ENCODE results near the gene C11orf24. TPM values are rescaled to one million over a fixed set of nuclear protein-coding genes. Genes with fewer than 3 reads are reported as not detected.
A peak's percentile ranks its signal among the peaks of the same experiment; 100 is the strongest.
"Not testable (repeated sequence)": the region's sequence is repeated elsewhere in the genome, so short reads cannot be mapped to it uniquely, and the experiment has no call there.

C11orf24 gene
- polyA plus RNA-seq, 2 of the 4 experiments (the other 2 are of a cell fraction): 29.4 to 43.8 TPM

- no peak for TF ChIP-seq ZSCAN20 (CRISPR knock-in tag; IDR thresholded peaks at IDR 0.05)
- TF ChIP-seq HOXB13 (CRISPR knock-in tag; IDR thresholded peaks at IDR 0.05; ENCODE audit: low read depth): no peak
- no peak for TF ChIP-seq MAZ (IDR thresholded peaks at IDR 0.05; ENCODE audit: borderline replicate concordance, low read depth, low read length)
- TF ChIP-seq NR3C1 (IDR thresholded peaks at IDR 0.05): no peak
- no peak for TF ChIP-seq NPAS2 (CRISPR knock-in tag; IDR thresholded peaks at IDR 0.05; ENCODE audit: borderline replicate concordance)
- TF ChIP-seq POLR2A (IDR thresholded peaks at IDR 0.05; ENCODE audit: low read length): no peak
- TF ChIP-seq HOXA7 (CRISPR knock-in tag; IDR thresholded peaks at IDR 0.05): no peak
- TF ChIP-seq ZNF302 (CRISPR knock-in tag; IDR thresholded peaks at IDR 0.05): no peak
- no peak for TF ChIP-seq SMC3 (IDR thresholded peaks at IDR 0.05)
- TF ChIP-seq, protein P1, sequence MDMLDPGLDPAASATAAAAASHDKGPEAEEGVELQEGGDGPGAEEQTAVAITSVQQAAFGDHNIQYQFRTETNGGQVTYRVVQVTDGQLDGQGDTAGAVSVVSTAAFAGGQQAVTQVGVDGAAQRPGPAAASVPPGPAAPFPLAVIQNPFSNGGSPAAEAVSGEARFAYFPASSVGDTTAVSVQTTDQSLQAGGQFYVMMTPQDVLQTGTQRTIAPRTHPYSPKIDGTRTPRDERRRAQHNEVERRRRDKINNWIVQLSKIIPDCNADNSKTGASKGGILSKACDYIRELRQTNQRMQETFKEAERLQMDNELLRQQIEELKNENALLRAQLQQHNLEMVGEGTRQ (IDR thresholded peaks at IDR 0.05): no peak
- no peak for TF ChIP-seq GATA3 (IDR thresholded peaks at IDR 0.05; ENCODE audit: borderline replicate concordance)
- TF ChIP-seq RCOR1 (IDR thresholded peaks at IDR 0.05; ENCODE audit: low read depth, low read length): no peak
- TF ChIP-seq NFE2L2 (conservative IDR thresholded peaks at IDR 0.05; ENCODE audit: low read length): no peak
- no peak for TF ChIP-seq MYC (IDR thresholded peaks at IDR 0.05; ENCODE audit: borderline replicate concordance, low read length)
- no peak for TF ChIP-seq MAFK (IDR thresholded peaks at IDR 0.05; ENCODE audit: partially characterized antibody)
- no peak for TF ChIP-seq SREBF2 (IDR thresholded peaks at IDR 0.05)
- TF ChIP-seq, protein P2, sequence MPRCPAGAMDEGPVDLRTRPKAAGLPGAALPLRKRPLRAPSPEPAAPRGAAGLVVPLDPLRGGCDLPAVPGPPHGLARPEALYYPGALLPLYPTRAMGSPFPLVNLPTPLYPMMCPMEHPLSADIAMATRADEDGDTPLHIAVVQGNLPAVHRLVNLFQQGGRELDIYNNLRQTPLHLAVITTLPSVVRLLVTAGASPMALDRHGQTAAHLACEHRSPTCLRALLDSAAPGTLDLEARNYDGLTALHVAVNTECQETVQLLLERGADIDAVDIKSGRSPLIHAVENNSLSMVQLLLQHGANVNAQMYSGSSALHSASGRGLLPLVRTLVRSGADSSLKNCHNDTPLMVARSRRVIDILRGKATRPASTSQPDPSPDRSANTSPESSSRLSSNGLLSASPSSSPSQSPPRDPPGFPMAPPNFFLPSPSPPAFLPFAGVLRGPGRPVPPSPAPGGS (IDR thresholded peaks at IDR 0.05): no peak
- H3K4me1 ChIP-seq: peaks cover 29% of the 10 kb centered on the region
- FAIRE-seq: no peak
- ATAC-seq: no peak
- POLR2A ChIA-PET: no interaction called here
- H3K4me2 ChIP-seq: no peak overlapping the region
- peak overlapping the region; percentile 64 to 74 for H3K27ac ChIP-seq
- peaks cover 8% of the 10 kb centered on the region; the same call in 2 of the 3 replicates for H3K9me3 ChIP-seq
- CTCF ChIA-PET: interaction anchor here (1.0 to 1.6 kb wide), 3 partner anchors 12 to 49 kb away, joined by 3 to 7 read pairs (median 3); no protein-coding TSS in a partner anchor
- 98% methylated on average over 5 of the region's 5 CpGs for WGBS (ENCODE audit: missing lambda C conversion rate)
- no peak for DNase-seq (ENCODE audit: low read depth in 1 of 2, low spot score in 1 of 2)
- H3K4me3 ChIP-seq: no peak overlapping the region
These were observed 30.5 kb upstream of the C11orf24 start for GRCh38 chr11:68302256-68302655.

GRCh38 chr11:68300076-68300830 is 28.5 kb upstream of the C11orf24 start:
- H3K4me2 ChIP-seq: no peak overlapping the region
- ATAC-seq (no peak), DNase-seq (ENCODE audit: low read depth in 1 of 2, low spot score in 1 of 2) (no peak), FAIRE-seq (no peak)
- peaks cover 8% of the 10 kb centered on the region; the same call in 2 of the 3 replicates for H3K9me3 ChIP-seq
- H3K4me3 ChIP-seq: no peak overlapping the region
- CTCF ChIA-PET: interaction anchor here (1.3 to 7.0 kb wide), 8 partner anchors 9 to 93 kb away, joined by 3 to 131 read pairs (median 76); partner anchors contain the start of genes C11orf24 and LRP5
- TF ChIP-seq RFX5 (IDR thresholded peaks at IDR 0.05): no peak
- no peak for TF ChIP-seq NFE2L2 (conservative IDR thresholded peaks at IDR 0.05; ENCODE audit: low read length)
- no peak for TF ChIP-seq POLR2A (IDR thresholded peaks at IDR 0.05; ENCODE audit: low read length)
- TF ChIP-seq NPAS2 (CRISPR knock-in tag; IDR thresholded peaks at IDR 0.05; ENCODE audit: borderline replicate concordance): no peak
- no peak for TF ChIP-seq CEBPB (IDR thresholded peaks at IDR 0.05)
- TF ChIP-seq TP53 (CRISPR knock-in tag; IDR thresholded peaks at IDR 0.05): no peak
- POLR2A ChIA-PET: no interaction called here
- WGBS (ENCODE audit: missing lambda C conversion rate): 88% methylated on average over 12 of the region's 12 CpGs
- peaks cover 31% of the 10 kb centered on the region for H3K4me1 ChIP-seq
- H3K27ac ChIP-seq: peak overlapping the region in 1 of 2 experiments; percentile 36; a peak in 1 of 6 replicates

DNA sequence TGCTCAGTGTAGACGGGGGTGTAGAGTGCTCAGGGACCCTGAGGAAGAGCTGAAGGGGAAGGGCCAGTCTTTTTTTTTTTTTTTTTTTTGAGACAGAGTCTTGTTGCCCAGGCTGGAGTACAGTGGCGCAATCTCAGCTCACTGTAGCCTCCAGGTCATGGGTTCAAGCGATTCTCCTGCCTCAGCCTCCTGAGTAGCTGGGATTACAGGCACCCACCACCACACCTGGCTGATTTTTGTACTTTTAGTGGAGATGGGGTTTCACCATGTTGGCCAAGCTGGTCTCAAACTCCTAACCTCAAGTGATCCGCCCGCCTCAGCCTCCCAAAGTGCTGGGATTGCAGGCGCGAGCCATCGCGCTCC is 27.7 kb upstream of the C11orf24 start:
- not testable (repeated sequence) for ATAC-seq; H3K9me3 ChIP-seq; DNase-seq (ENCODE audit: low read depth in 1 of 2, low spot score in 1 of 2); FAIRE-seq; H3K4me2 ChIP-seq; H3K4me3 ChIP-seq
- ChIA-PET POLR2A (interaction anchor here (2.8 kb wide), 1 partner anchor 27 kb away, joined by 13 read pairs; the partner anchor contains the start of gene C11orf24), CTCF (interaction anchor here (0.7 to 7.0 kb wide), 14 partner anchors 10 to 147 kb away, joined by 3 to 131 read pairs (median 36); partner anchors contain the start of genes C11orf24 and LRP5)
- Histone ChIP-seq H3K4me1 (peaks cover 31% of the 10 kb centered on the region), H3K27ac (peak overlapping the region in 1 of 2 experiments; percentile 82; a peak in 3 of 6 replicates)
- 0 out of 4 replicates have a peak, but pooled peaks of 1 of the 2 experiments have one; percentile 10 for TF ChIP-seq CEBPB (IDR thresholded peaks at IDR 0.05)
- WGBS (ENCODE audit: missing lambda C conversion rate): 96% methylated on average over 9 of the region's 9 CpGs
